Thoracic aorta (tissue), 2 donors: ENCODE measurements around the gene PCDH15. TPM values are rescaled to one million over a fixed set of nuclear protein-coding genes. Genes with fewer than 3 reads are reported as not detected.

Source experiments
- ATAC-seq: fragments of 150-250 bp; one replicate; pipeline ENCODE4 v1.8.0; 2017; ENCODE audit warnings: low read depth; ENCODE audit not compliant: insufficient number of reproducible peaks, low FRiP score
- DNase-seq: peaks from one replicate; pipeline ENCODE4 v3.0.0-alpha.2; 2020; ENCODE audit warnings: low spot score
- H3K27ac ChIP-seq, 2 donors: fragments of 200-600 bp; sonication (generic); 1 replicate in 1 of 2; 2 replicates in 1 of 2; pipeline ENCODE4 v1.5.1; 2016; ENCODE audit warnings: mild to moderate bottlenecking in 2 of 2, moderate library complexity in 2 of 2
- H3K27me3 ChIP-seq: fragments of 200-600 bp; sonication (generic); replicated peaks from 2 replicates; pipeline ENCODE4 v1.6.0; 2016; ENCODE audit warnings: mild to moderate bottlenecking; ENCODE audit not compliant: insufficient read depth
- H3K36me3 ChIP-seq: fragments of 200-600 bp; sonication (generic); one replicate; pipeline ENCODE4 v1.5.1; 2016
- H3K4me1 ChIP-seq, 2 donors: fragments of 200-600 bp; sonication (generic); 1 replicate in 1 of 2; 2 replicates in 1 of 2; pipeline versions ENCODE4 v1.5.1 to v1.6.0; 2016; ENCODE audit warnings: low read depth in 2 of 2, mild to moderate bottlenecking in 1 of 2; ENCODE audit not compliant: control insufficient read depth in 1 of 2
- H3K4me3 ChIP-seq: fragments of 200-600 bp; sonication (generic); 2 replicates; pipeline ENCODE4 v1.5.1; 2016; ENCODE audit warnings: mild to moderate bottlenecking
- H3K9me3 ChIP-seq: fragments of 200-600 bp; sonication (generic); 2 replicates; pipeline ENCODE4 v1.5.1; 2016
- total RNA-seq, 2 donors: library from RNA; depleted of rRNA; stranded (reverse); fragments of >200 nt; gene quantifications; one replicate each; pipeline versions ENCODE4 v1.1.0 to v1.2.3, GENCODE V29; 2016
- TF ChIP-seq, protein P1 (sequence below): fragments of 200-600 bp; sonication (generic); IDR thresholded peaks from one replicate; pipeline ENCODE4 v1.5.1; 2019; ENCODE audit warnings: antibody characterized with exemption

Gene PCDH15
- total RNA-seq, 2 donors from 2014 or later: 0.49 to 0.95 TPM

DNA sequence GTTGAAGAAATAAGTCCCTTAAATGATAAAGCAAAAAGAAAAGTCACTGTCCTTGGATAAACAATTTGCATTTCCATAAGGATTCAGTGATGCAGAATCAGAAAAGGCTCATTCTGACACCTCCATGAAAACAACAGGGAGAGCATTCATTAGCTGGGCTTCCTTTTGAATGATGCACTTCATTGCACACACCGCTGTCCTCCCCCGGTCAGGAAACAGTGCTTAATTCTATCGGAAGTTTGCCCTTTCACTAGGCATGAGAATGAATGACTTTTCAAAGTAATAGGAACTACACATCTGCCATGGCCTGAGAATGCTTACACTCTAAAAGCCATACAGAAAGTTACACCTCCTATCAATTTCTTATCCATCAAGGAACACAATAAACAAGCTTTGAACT lies 4.2 kb downstream of the PCDH15 start:
- H3K36me3 ChIP-seq: no peaks in the 10 kb centered on the region
- ATAC-seq (no peak), DNase-seq (no peak)
- no peaks in the 10 kb centered on the region for H3K27me3 ChIP-seq
- TF ChIP-seq, protein P1, sequence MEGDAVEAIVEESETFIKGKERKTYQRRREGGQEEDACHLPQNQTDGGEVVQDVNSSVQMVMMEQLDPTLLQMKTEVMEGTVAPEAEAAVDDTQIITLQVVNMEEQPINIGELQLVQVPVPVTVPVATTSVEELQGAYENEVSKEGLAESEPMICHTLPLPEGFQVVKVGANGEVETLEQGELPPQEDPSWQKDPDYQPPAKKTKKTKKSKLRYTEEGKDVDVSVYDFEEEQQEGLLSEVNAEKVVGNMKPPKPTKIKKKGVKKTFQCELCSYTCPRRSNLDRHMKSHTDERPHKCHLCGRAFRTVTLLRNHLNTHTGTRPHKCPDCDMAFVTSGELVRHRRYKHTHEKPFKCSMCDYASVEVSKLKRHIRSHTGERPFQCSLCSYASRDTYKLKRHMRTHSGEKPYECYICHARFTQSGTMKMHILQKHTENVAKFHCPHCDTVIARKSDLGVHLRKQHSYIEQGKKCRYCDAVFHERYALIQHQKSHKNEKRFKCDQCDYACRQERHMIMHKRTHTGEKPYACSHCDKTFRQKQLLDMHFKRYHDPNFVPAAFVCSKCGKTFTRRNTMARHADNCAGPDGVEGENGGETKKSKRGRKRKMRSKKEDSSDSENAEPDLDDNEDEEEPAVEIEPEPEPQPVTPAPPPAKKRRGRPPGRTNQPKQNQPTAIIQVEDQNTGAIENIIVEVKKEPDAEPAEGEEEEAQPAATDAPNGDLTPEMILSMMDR: no peak
- no peaks in the 10 kb centered on the region for H3K4me1 ChIP-seq
- no peak overlapping the region for H3K27ac ChIP-seq
- no peak overlapping the region for H3K4me3 ChIP-seq
- no peaks in the 10 kb centered on the region for H3K9me3 ChIP-seq

DNA sequence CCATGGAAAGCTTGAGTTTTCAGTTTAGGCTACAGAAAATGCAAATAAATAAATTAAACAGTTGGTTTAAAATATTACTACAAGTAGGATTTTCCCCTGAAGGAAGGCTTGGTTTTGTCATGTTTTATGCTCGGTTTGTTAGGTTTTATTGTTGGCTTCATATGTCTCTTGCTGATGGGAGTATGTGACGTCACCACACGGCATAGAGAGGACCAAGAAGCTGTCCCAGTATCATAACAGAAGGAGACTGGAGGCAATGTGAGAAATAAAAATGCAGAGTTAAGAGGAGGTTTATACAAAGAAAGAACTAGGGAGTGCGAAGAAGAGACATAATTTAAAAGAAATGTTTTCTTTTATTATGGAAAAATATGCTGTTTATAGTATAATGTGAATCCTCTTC lies 24.4 kb downstream of the PCDH15 start:
- H3K36me3 ChIP-seq: no peaks in the 10 kb centered on the region
- H3K4me1 ChIP-seq: no peaks in the 10 kb centered on the region
- H3K27ac ChIP-seq: no peak overlapping the region
- ATAC-seq (no peak), DNase-seq (no peak)
- TF ChIP-seq, protein P1: no peak
- no peaks in the 10 kb centered on the region for H3K9me3 ChIP-seq
- no peak overlapping the region for H3K4me3 ChIP-seq
- no peaks in the 10 kb centered on the region for H3K27me3 ChIP-seq

DNA sequence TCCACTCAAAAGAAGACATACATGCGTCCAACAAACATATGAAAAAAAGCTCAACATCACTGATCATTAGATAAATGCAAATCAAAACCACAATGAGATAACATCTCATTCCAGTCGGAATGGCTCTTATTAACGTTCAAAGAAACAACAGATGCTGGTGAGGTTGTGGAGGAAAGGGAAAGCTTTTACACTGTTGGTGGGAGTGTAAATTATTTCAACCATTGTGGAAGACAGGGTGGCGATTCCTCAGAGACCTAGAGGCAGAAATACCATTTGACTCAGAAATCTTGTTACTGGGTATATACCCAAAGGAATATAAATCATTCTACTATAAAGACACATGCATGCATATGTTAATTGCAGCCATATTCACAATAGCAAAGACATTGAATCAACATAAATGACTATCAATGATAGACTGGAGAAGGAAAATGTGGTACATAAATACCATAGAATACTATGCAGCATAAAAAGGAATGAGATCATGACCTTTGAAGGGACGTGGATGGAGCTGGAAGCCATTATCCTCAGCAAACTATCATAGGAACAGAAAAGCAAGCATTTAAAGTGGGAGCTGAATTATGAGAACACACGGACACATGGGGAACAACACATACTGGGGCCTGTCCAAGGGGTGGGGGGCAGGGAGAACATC lies 28.4 kb downstream of the PCDH15 start:
- Histone ChIP-seq H3K27ac (no peak overlapping the region), H3K4me3 (no peak overlapping the region), H3K36me3 (no peaks in the 10 kb centered on the region), H3K4me1 (no peaks in the 10 kb centered on the region), H3K27me3 (no peaks in the 10 kb centered on the region), H3K9me3 (no peaks in the 10 kb centered on the region)
- ATAC-seq: no peak
- TF ChIP-seq, protein P1: no peak
- no peak for DNase-seq

GRCh38 chr10:54769051-54769450 lies 32.0 kb downstream of the PCDH15 start:
- H3K27ac ChIP-seq: no peak overlapping the region

DNA sequence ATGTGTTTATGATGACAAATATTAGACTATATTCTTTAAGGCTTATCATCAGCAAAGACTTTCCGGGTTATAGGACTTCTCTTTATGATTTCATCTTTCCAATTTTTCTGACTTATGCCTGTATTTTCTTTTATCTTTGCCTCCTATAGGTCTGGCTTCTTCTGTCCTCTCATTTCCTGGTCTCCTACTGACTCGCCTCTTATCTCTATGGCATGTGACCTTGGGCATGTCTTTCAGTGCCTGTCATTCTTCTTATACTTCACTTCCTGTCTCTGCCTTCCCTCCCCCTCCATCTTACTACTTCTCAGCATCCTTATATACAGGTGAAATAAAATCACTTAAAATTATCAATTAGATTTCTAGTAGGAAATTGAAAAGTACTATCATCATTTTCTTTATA lies 42.2 kb downstream of the PCDH15 start:
- H3K4me1 ChIP-seq: no peaks in the 10 kb centered on the region
- H3K36me3 ChIP-seq: no peaks in the 10 kb centered on the region
- ATAC-seq (no peak), DNase-seq (no peak)
- TF ChIP-seq, protein P1: no peak
- no peaks in the 10 kb centered on the region for H3K27me3 ChIP-seq
- no peak overlapping the region for H3K4me3 ChIP-seq
- no peaks in the 10 kb centered on the region for H3K9me3 ChIP-seq
- no peak overlapping the region for H3K27ac ChIP-seq

More at GRCh38 chr10:54769051-54769450, 32.0 kb downstream of the PCDH15 start:
- Histone ChIP-seq H3K4me1 (no peaks in the 10 kb centered on the region), H3K4me3 (no peak overlapping the region), H3K9me3 (no peaks in the 10 kb centered on the region), H3K36me3 (no peaks in the 10 kb centered on the region), H3K27me3 (no peaks in the 10 kb centered on the region)
- DNase-seq: no peak
- ATAC-seq: no peak
- TF ChIP-seq, protein P1: no peak
